ENCODE measurements around the gene UBE3C.

UBE3C gene

GRCh38 chr7:157299317-157299612 is 160.5 kb downstream of the UBE3C start:
- no peak for DNase-seq

DNA sequence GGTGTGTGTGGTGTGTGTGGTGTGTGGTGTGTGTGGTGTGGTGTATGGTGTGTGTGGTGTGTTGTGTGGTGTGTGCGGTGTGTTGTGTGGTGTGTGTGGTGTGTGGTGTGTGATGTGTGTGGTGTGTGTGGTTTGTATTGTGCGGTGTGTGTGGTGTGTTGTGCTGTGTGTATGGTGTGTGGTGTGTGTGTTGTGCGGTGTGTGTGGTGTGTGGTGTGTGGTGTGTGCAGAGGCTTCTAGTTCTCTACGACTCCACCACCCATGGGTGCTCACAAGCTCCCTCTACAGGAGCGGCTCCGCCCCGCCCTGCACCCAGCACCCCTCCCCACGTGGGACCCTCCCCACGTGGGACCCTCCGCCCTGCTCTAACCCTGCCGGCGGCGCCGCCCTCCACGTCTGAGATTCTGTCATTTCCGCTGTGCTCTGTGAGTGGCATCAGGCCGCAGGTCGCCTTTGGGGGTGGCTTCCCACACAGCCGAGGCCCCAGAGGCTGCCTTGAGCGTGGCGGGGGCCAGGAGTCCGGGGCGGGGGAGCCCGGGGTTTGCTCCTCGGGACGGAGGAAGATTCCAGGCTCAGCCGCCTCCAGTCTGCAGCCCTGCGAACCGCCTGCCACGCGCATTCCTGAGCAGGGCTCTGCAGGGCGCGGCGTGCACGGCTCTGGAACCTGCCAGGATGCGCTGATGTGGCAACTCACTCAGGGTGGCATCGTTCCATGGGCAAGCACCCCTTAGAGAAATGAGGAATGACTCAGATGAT is 161.1 kb downstream of the UBE3C start:
- no peak for DNase-seq

- no peak for DNase-seq
Measured at GRCh38 chr7:157300369-157300825, 161.7 kb downstream of the UBE3C start.

DNA sequence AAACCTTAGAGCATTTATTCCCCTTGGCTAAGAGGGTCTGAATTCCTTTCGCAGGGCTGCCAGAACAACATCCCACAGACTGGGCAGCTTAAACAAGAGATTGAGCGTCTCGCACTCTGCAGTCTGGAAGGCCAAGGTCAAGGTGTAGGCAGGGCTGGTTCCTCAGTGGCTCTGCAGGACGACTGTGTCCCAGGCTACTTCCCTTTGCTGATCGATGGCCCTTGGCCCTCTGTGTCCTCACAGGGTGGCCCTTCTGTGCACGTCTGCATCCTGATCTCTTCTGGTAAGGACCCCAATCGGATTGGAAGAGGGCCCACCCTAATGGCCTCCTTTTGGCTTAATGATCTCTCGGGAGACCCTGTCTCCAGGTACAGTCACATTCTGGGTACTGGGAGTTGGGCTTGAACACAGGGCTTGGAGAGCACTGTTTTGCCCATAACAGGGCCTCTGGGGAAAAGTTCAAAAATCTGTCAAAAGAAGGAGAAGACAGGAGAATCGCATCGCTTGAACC is 162.9 kb downstream of the UBE3C start:
- DNase-seq = no peak

GRCh38 chr7:157306846-157307838 is 168.4 kb downstream of the UBE3C start:
- no peak for DNase-seq

- DNase-seq = no peak
Measured at GRCh38 chr7:157309988-157310668, 171.4 kb downstream of the UBE3C start.

- no peak for DNase-seq
Measured at GRCh38 chr7:157310676-157311185, 172.0 kb downstream of the UBE3C start.

GRCh38 chr7:157312941-157313340 is 174.2 kb downstream of the UBE3C start:
- DNase-seq = no peak

- DNase-seq = no peak
Measured at GRCh38 chr7:157313645-157314044, 174.9 kb downstream of the UBE3C start.

DNA sequence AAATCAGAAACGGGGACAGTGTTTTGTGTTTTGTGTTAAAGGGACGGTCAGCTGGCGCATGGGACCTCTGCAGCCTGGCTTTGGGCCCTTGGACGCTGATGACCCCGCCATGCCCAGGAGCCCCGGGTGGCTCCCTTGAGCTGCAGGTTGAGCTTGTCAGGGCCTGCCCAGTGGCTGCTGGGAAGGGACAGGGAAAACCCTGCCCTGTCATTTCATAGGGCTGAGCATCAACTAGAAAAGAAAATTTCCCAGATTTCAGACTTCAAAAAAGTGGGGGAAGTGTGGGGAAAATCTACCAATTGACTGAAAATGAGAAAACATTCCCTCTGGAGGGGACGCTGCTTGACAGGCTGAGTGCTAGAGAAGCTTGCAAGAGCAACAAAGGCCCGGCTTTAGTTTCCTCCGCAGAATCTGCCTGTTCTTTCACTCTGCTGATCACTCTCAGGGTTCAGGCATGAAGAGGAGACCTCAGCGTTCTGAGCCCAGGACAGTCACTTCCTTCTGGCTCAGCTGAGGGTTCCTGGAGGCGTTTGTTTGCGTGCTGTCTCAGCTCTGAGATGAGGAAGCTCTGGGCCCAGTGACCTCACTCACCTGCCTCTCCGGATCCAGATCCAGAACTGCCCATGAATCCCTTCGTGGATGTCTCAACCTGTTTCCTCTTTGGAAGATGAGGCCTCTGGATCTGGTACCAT is 179.4 kb downstream of the UBE3C start:
- DNase-seq = no peak

All from NK-92 treated with Interleukin-12 subunit alpha and Interleukin-12 subunit beta, amount 100 ng/mL, for 24 hours (cell line).